Endodermal cell (in vitro differentiated cells): ENCODE measurements around the gene LPP. TPM values are rescaled to one million over a fixed set of nuclear protein-coding genes. Genes with fewer than 3 reads are reported as not detected.

Source experiments
- DNase-seq: peaks from one replicate; pipeline ENCODE4 v3.0.0-alpha.2; 2017
- H3K27ac ChIP-seq: 2 replicates; pipeline ENCODE4 v1.5.1; 2013; ENCODE audit warnings: mild to moderate bottlenecking, low read depth, low read length, moderate library complexity
- H3K27me3 ChIP-seq: 2 replicates; pipeline ENCODE4 v1.6.1; 2013; ENCODE audit warnings: mild to moderate bottlenecking, low read length, moderate library complexity; ENCODE audit not compliant: insufficient read depth, control insufficient read depth, poor library complexity, severe bottlenecking
- H3K36me3 ChIP-seq: 2 replicates; pipeline ENCODE4 v1.7.0; 2013; ENCODE audit warnings: mild to moderate bottlenecking, low read length, moderate library complexity; ENCODE audit not compliant: control insufficient read depth, insufficient read depth
- H3K4me1 ChIP-seq: one replicate; pipeline ENCODE4 v1.7.0; 2013; ENCODE audit warnings: low read length; ENCODE audit not compliant: control insufficient read depth, insufficient read depth
- H3K4me3 ChIP-seq: 2 replicates; pipeline ENCODE4 v1.5.1; 2013; ENCODE audit warnings: mild to moderate bottlenecking, low read length, moderate library complexity
- H3K9ac ChIP-seq: 2 replicates; pipeline ENCODE4 v1.6.1; 2013; ENCODE audit warnings: mild to moderate bottlenecking, low read length, moderate library complexity; ENCODE audit not compliant: poor library complexity, severe bottlenecking; ENCODE audit errors: extremely low read depth
- H3K9me3 ChIP-seq: 2 replicates; pipeline ENCODE4 v1.6.1; 2013; ENCODE audit warnings: mild to moderate bottlenecking, low read length, moderate library complexity; ENCODE audit not compliant: control insufficient read depth
- H3K27ac Mint-ChIP-seq: 2 replicates; pipeline ENCODE4 v1.8.0; 2020; ENCODE audit warnings: mixed read lengths
- H3K27me3 Mint-ChIP-seq: 2 replicates; pipeline ENCODE4 v1.8.0; 2021; ENCODE audit warnings: mild to moderate bottlenecking, mixed read lengths; ENCODE audit not compliant: insufficient read depth
- H3K36me3 Mint-ChIP-seq: 2 replicates; pipeline ENCODE4 v1.8.0; 2020; ENCODE audit warnings: low read depth, mixed read lengths
- H3K4me1 Mint-ChIP-seq: 2 replicates; pipeline ENCODE4 v1.8.0; 2020; ENCODE audit warnings: mixed read lengths
- H3K4me3 Mint-ChIP-seq: 2 replicates; pipeline ENCODE4 v1.8.0; 2020; ENCODE audit warnings: mild to moderate bottlenecking, moderate library complexity, mixed read lengths
- H3K9me3 Mint-ChIP-seq: 2 replicates; pipeline ENCODE4 v1.8.0; 2020; ENCODE audit warnings: mild to moderate bottlenecking, mixed read lengths
- WGBS, 2 experiments: methylation state at CpG; one replicate each; pipeline versions ENCODE4 v1.1.5 to v1.1.7; 2013; ENCODE audit warnings: missing lambda C conversion rate in 2 of 2, mixed read lengths in 1 of 2; ENCODE audit not compliant: insufficient coverage in 1 of 2, insufficient read length in 1 of 2; 5-methylcytosine and 5-hydroxymethylcytosine counted together
- total RNA-seq, 2 donors: library from RNA; stranded (reverse); fragmentation: NEBNext Ultra II Directional in 1 of 2; extraction: Animal tissue kit (Norgen Biotek cat#: 25700) in 1 of 2; gene quantifications; 2 replicates in 1 of 2; 3 replicates in 1 of 2; pipeline ENCODE4 v1.2.1, GENCODE V29; 2021
- TF ChIP-seq, protein P1 (sequence below): fragments of 200-600 bp; sonication (generic); conservative IDR thresholded peaks from 2 replicates; pipeline ENCODE4 v1.5.0; 2021; ENCODE audit warnings: antibody characterized with exemption, mild to moderate bottlenecking

Gene LPP
- total RNA-seq, 2 donors from 2014 or later = 78.0 to 105 TPM

DNA sequence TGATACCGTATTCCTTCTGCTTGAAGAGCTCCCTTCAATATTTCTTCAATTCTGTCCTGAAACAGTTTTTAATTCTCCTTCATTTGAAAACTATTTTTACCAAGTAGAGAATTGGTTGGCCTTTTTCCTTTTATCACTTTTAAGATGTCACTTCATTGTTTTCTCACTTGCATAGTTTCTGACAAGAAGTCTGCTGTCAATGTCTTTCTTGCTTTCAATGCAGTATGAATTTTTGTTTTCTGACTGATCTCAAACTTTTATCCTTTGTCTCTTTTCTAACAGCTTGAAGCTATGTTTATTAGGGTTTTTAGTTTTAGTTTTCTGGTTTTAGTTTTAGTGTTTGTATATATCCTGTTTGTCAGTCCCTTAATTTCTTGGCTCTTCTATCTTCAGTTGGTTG lies 653.0 kb downstream of the LPP start:
- no peaks in the 10 kb centered on the region for H3K36me3 ChIP-seq
- H3K27ac ChIP-seq = no peak overlapping the region
- no peak overlapping the region for H3K9ac ChIP-seq
- Mint-ChIP-seq H3K27ac (no peak overlapping the region), H3K4me1 (no peaks in the 10 kb centered on the region), H3K4me3 (no peak overlapping the region), H3K36me3 (peaks cover 3% of the 10 kb centered on the region), H3K27me3 (no peaks in the 10 kb centered on the region), H3K9me3 (peaks cover 26% of the 10 kb centered on the region)
- no peak for DNase-seq
- no peaks in the 10 kb centered on the region for H3K27me3 ChIP-seq
- H3K4me1 ChIP-seq = no peaks in the 10 kb centered on the region
- TF ChIP-seq, protein P1, sequence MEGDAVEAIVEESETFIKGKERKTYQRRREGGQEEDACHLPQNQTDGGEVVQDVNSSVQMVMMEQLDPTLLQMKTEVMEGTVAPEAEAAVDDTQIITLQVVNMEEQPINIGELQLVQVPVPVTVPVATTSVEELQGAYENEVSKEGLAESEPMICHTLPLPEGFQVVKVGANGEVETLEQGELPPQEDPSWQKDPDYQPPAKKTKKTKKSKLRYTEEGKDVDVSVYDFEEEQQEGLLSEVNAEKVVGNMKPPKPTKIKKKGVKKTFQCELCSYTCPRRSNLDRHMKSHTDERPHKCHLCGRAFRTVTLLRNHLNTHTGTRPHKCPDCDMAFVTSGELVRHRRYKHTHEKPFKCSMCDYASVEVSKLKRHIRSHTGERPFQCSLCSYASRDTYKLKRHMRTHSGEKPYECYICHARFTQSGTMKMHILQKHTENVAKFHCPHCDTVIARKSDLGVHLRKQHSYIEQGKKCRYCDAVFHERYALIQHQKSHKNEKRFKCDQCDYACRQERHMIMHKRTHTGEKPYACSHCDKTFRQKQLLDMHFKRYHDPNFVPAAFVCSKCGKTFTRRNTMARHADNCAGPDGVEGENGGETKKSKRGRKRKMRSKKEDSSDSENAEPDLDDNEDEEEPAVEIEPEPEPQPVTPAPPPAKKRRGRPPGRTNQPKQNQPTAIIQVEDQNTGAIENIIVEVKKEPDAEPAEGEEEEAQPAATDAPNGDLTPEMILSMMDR = no peak
- H3K4me3 ChIP-seq = no peak overlapping the region
- peaks cover 25% of the 10 kb centered on the region for H3K9me3 ChIP-seq
- 96 to 100% methylated on average over 1 of the region's 1 CpG for WGBS, 2 experiments

DNA sequence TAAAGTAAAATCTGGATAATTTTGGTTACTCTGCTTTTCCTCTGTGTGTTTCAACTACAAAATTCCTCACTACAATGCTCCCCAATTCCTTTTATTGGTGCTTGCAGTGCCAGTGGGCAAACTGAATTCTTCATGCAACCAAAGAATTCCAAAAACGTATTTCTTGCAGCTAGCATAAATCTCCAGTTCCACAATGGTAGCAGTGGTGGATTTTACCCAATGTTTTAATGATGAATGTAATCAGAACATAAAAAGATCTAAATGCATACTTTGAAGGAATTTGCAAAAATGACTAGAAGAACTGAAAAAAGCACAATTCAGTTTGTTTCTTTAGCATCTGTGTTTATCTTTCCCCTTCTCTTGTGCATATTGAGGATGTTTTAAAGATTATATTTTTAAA lies 658.2 kb downstream of the LPP start:
- Histone ChIP-seq H3K4me1 (no peaks in the 10 kb centered on the region), H3K27me3 (no peaks in the 10 kb centered on the region), H3K36me3 (no peaks in the 10 kb centered on the region), H3K9ac (no peak overlapping the region), H3K27ac (no peak overlapping the region), H3K4me3 (no peak overlapping the region), H3K9me3 (peaks cover 15% of the 10 kb centered on the region)
- TF ChIP-seq, protein P1 = no peak
- DNase-seq = no peak
- H3K27me3 Mint-ChIP-seq = no peaks in the 10 kb centered on the region
- H3K27ac Mint-ChIP-seq = no peak overlapping the region
- H3K9me3 Mint-ChIP-seq = peaks cover 22% of the 10 kb centered on the region
- no peaks in the 10 kb centered on the region for H3K36me3 Mint-ChIP-seq
- 88 to 100% methylated on average over 1 of the region's 1 CpG for WGBS, 2 experiments
- peaks cover 2% of the 10 kb centered on the region for H3K4me1 Mint-ChIP-seq
- no peak overlapping the region for H3K4me3 Mint-ChIP-seq

DNA sequence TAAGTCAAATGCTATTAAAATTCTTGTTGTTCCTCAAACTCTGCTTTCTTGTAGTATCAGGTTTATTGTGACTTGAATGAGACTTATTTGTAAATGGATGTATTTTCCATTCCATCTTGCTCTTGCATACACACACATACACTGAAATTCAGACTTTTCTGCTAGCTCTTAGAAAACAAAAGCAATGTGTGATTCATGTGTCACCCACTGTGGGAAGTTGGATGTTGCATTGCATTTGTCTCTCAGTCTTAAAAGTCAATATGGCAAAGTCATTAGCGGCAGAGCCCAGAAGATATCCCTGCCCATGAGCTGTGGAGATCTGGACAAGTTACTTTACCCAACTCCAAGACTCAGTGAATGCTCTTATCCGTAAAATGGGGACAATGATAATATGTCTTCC lies 660.6 kb downstream of the LPP start:
- Mint-ChIP-seq H3K4me3 (no peak overlapping the region), H3K9me3 (no peaks in the 10 kb centered on the region), H3K27ac (no peak overlapping the region), H3K27me3 (no peaks in the 10 kb centered on the region), H3K4me1 (peaks cover 11% of the 10 kb centered on the region), H3K36me3 (no peaks in the 10 kb centered on the region)
- WGBS, 2 experiments = 96 to 100% methylated on average over 1 to 2 of the region's 2 CpGs
- H3K36me3 ChIP-seq = no peaks in the 10 kb centered on the region
- TF ChIP-seq, protein P1 = no peak
- H3K27me3 ChIP-seq = no peaks in the 10 kb centered on the region
- H3K4me3 ChIP-seq = no peak overlapping the region
- no peak overlapping the region for H3K9ac ChIP-seq
- H3K4me1 ChIP-seq = no peaks in the 10 kb centered on the region
- H3K9me3 ChIP-seq = no peaks in the 10 kb centered on the region
- DNase-seq = no peak
- H3K27ac ChIP-seq = no peak overlapping the region
